Measurements from ENCODE around the gene KSR1. TPM values are rescaled to one million over a fixed set of nuclear protein-coding genes. Genes with fewer than 3 reads are reported as not detected.

KSR1 gene
- total and polyA plus RNA-seq, 5 experiments from 2014 or later: 0.73 to 25.4 (median 2.0) TPM

GRCh38 chr17:27485125-27485524 is 28.9 kb downstream of the KSR1 start:
- Mint-ChIP-seq H3K4me1 (peaks cover 13 to 68% (median 35%) of the 10 kb centered on the region in 4 donors), H3K4me3 (no peak overlapping the region), H3K36me3 (peaks cover 0 to 6% (median 4%) of the 10 kb centered on the region in 3 donors), H3K27me3 (no peaks in the 10 kb centered on the region), H3K27ac (peak overlapping the region in 1 of 10 donors; percentile 46), H3K9me3 (no peaks in the 10 kb centered on the region)
- DNase-seq (peak in 1 of 10 donors; percentile 52), ATAC-seq (no peak)
- POLR2A ChIA-PET: no interaction called here

- H3K9me3 Mint-ChIP-seq: no peaks in the 10 kb centered on the region
- H3K36me3 Mint-ChIP-seq: peaks cover 0 to 6% (median 4%) of the 10 kb centered on the region in 3 donors
- POLR2A ChIA-PET: no interaction called here
These were observed 29.7 kb downstream of the KSR1 start for GRCh38 chr17:27485716-27486495.

GRCh38 chr17:27486741-27487140 is 30.5 kb downstream of the KSR1 start:
- no peaks in the 10 kb centered on the region for H3K9me3 Mint-ChIP-seq

More at GRCh38 chr17:27485716-27486495, 29.7 kb downstream of the KSR1 start:
- Mint-ChIP-seq H3K4me1 (peaks cover 13 to 64% (median 27%) of the 10 kb centered on the region in 4 donors), H3K27ac (no peak overlapping the region), H3K27me3 (no peaks in the 10 kb centered on the region), H3K4me3 (peak overlapping the region in 1 of 10 donors; percentile 28)
- ATAC-seq (no peak), DNase-seq (peak in 1 of 10 donors; percentile 38)

GRCh38 chr17:27488231-27488630 is 32.0 kb downstream of the KSR1 start:
- DNase-seq: no peak
- Mint-ChIP-seq H3K27ac (peak overlapping the region in 2 of 10 donors; percentile 2 to 77), H3K9me3 (no peaks in the 10 kb centered on the region), H3K27me3 (no peaks in the 10 kb centered on the region), H3K4me3 (no peak overlapping the region), H3K4me1 (peaks cover 4 to 50% (median 9%) of the 10 kb centered on the region in 4 donors), H3K36me3 (peaks cover 0 to 6% (median 4%) of the 10 kb centered on the region in 3 donors)
- POLR2A ChIA-PET: no interaction called here
- no peak for ATAC-seq

More at GRCh38 chr17:27486741-27487140, 30.5 kb downstream of the KSR1 start:
- Mint-ChIP-seq H3K27me3 (no peaks in the 10 kb centered on the region), H3K4me3 (no peak overlapping the region), H3K36me3 (peaks cover 0 to 6% (median 4%) of the 10 kb centered on the region in 3 donors), H3K27ac (no peak overlapping the region), H3K4me1 (peaks cover 6 to 63% (median 20%) of the 10 kb centered on the region in 4 donors)
- POLR2A ChIA-PET: no interaction called here
- no peak for ATAC-seq
- peak in 1 of 10 donors; percentile 1 for DNase-seq

GRCh38 chr17:27489045-27489715 is 32.9 kb downstream of the KSR1 start:
- ATAC-seq (no peak), DNase-seq (peak in 1 of 10 donors; percentile 27)
- H3K9me3 Mint-ChIP-seq: no peaks in the 10 kb centered on the region
- H3K27ac Mint-ChIP-seq: peak overlapping the region in 1 of 10 donors; percentile 63
- H3K4me1 Mint-ChIP-seq: peaks cover 6 to 48% (median 8%) of the 10 kb centered on the region in 4 donors
- POLR2A ChIA-PET: no interaction called here
- H3K4me3 Mint-ChIP-seq: no peak overlapping the region
- H3K27me3 Mint-ChIP-seq: no peaks in the 10 kb centered on the region
- peaks cover 0 to 4% (median 2%) of the 10 kb centered on the region in 3 donors for H3K36me3 Mint-ChIP-seq

GRCh38 chr17:27490391-27490790 is 34.1 kb downstream of the KSR1 start:
- POLR2A ChIA-PET: no interaction called here

GRCh38 chr17:27491713-27492190 is 35.5 kb downstream of the KSR1 start:
- Mint-ChIP-seq H3K36me3 (peaks cover 0 to 4% (median 1%) of the 10 kb centered on the region in 3 donors), H3K27ac (no peak overlapping the region), H3K4me1 (peaks cover 6 to 56% (median 13%) of the 10 kb centered on the region in 4 donors), H3K4me3 (no peak overlapping the region), H3K9me3 (no peaks in the 10 kb centered on the region), H3K27me3 (no peaks in the 10 kb centered on the region)
- ATAC-seq: no peak
- POLR2A ChIA-PET: no interaction called here
- no peak for DNase-seq

More at GRCh38 chr17:27490391-27490790, 34.1 kb downstream of the KSR1 start:
- Mint-ChIP-seq H3K4me3 (no peak overlapping the region), H3K9me3 (no peaks in the 10 kb centered on the region), H3K27me3 (no peaks in the 10 kb centered on the region), H3K4me1 (peaks cover 6 to 55% (median 12%) of the 10 kb centered on the region in 4 donors), H3K36me3 (peaks cover 0 to 4% (median 2%) of the 10 kb centered on the region in 3 donors), H3K27ac (no peak overlapping the region)
- DNase-seq (no peak), ATAC-seq (no peak)

- H3K4me1 Mint-ChIP-seq: peaks cover 6 to 53% (median 13%) of the 10 kb centered on the region in 4 donors
- H3K27me3 Mint-ChIP-seq: no peaks in the 10 kb centered on the region
- H3K36me3 Mint-ChIP-seq: peaks cover 0 to 2% (median 0%) of the 10 kb centered on the region in 3 donors
- H3K4me3 Mint-ChIP-seq: no peak overlapping the region
- POLR2A ChIA-PET: no interaction called here
- no peak overlapping the region for H3K27ac Mint-ChIP-seq
- no peak for ATAC-seq
- no peaks in the 10 kb centered on the region for H3K9me3 Mint-ChIP-seq
- DNase-seq: no peak
These were observed 36.2 kb downstream of the KSR1 start for GRCh38 chr17:27492470-27492869.

- no peaks in the 10 kb centered on the region for H3K27me3 Mint-ChIP-seq
- DNase-seq: no peak
- H3K4me1 Mint-ChIP-seq: peaks cover 6 to 47% (median 13%) of the 10 kb centered on the region in 4 donors
- no peak for ATAC-seq
- POLR2A ChIA-PET: no interaction called here
- peaks cover 0 to 2% (median 0%) of the 10 kb centered on the region in 3 donors for H3K36me3 Mint-ChIP-seq
- no peak overlapping the region for H3K4me3 Mint-ChIP-seq
- peak overlapping the region in 2 of 10 donors; percentile 60 to 79 for H3K27ac Mint-ChIP-seq
- no peaks in the 10 kb centered on the region for H3K9me3 Mint-ChIP-seq
These were observed 36.8 kb downstream of the KSR1 start for GRCh38 chr17:27493088-27493487.

GRCh38 chr17:27494192-27495091 is 38.2 kb downstream of the KSR1 start:
- peaks cover 3 to 37% (median 13%) of the 10 kb centered on the region in 4 donors for H3K4me1 Mint-ChIP-seq
- ATAC-seq (no peak), DNase-seq (no peak)
- H3K36me3 Mint-ChIP-seq: peaks cover 0 to 6% (median 4%) of the 10 kb centered on the region in 3 donors
- POLR2A ChIA-PET: no interaction called here
- H3K27me3 Mint-ChIP-seq: no peaks in the 10 kb centered on the region
- H3K4me3 Mint-ChIP-seq: no peak overlapping the region
- H3K27ac Mint-ChIP-seq: peak overlapping the region in 3 of 10 donors; percentile 34 to 61 (median 59)
- peaks cover 0 to 8% (median 0%) of the 10 kb centered on the region in 9 donors for H3K9me3 Mint-ChIP-seq

GRCh38 chr17:27495460-27495859 is 39.2 kb downstream of the KSR1 start:
- ATAC-seq: no peak
- POLR2A ChIA-PET: no interaction called here
- DNase-seq: no peak
- Mint-ChIP-seq H3K9me3 (peaks cover 0 to 16% (median 5%) of the 10 kb centered on the region in 9 donors), H3K27me3 (no peaks in the 10 kb centered on the region), H3K27ac (no peak overlapping the region), H3K36me3 (peaks cover 5 to 14% (median 12%) of the 10 kb centered on the region in 3 donors), H3K4me1 (peaks cover 0 to 30% (median 9%) of the 10 kb centered on the region in 4 donors), H3K4me3 (no peak overlapping the region)

- POLR2A ChIA-PET: no interaction called here
- DNase-seq (no peak), ATAC-seq (no peak)
- peaks cover 0 to 22% (median 7%) of the 10 kb centered on the region in 9 donors for H3K9me3 Mint-ChIP-seq
- H3K4me3 Mint-ChIP-seq: no peak overlapping the region
- peak overlapping the region in 2 of 10 donors; percentile 50 to 55 for H3K27ac Mint-ChIP-seq
- H3K27me3 Mint-ChIP-seq: no peaks in the 10 kb centered on the region
- H3K36me3 Mint-ChIP-seq: peaks cover 7 to 19% (median 17%) of the 10 kb centered on the region in 3 donors
- H3K4me1 Mint-ChIP-seq: peaks cover 0 to 26% (median 9%) of the 10 kb centered on the region in 4 donors
These were observed 39.8 kb downstream of the KSR1 start for GRCh38 chr17:27496005-27496404.
